ENCODE data around the gene PPARA.

Gene PPARA

GRCh38 chr22:46292732-46293131 lies 142.4 kb downstream of the PPARA start:
- TF ChIP-seq USF1 (IDR thresholded peaks at IDR 0.05) (no peak), EP300 (IDR thresholded peaks at IDR 0.05; ENCODE audit: borderline replicate concordance) (no peak), MAX (IDR thresholded peaks at IDR 0.05) (no peak), TCF12 (IDR thresholded peaks at IDR 0.05; ENCODE audit: low read depth) (no peak)
